ENCODE data around the gene SETD5. TPM values are rescaled to one million over a fixed set of nuclear protein-coding genes. Genes with fewer than 3 reads are reported as not detected.

Gene SETD5
- total and polyA plus RNA-seq, 2 donors (not counting 3 experiments of a cell fraction or from before 2014, with no cell fraction given) = 48.2 to 149 TPM

- ChIA-PET POLR2A (no interaction called here), CTCF (no interaction called here)
- dilution Hi-C loops (cut with MboI; ENCODE audit: extremely low pct_ligation_motif_present, low sequenced_read_pairs) = no loop called here
- Histone ChIP-seq H3K9me1 (replicated peaks; ENCODE audit: control insufficient read depth, extremely low read depth, insufficient read depth, low read length) (no peaks in the 10 kb centered on the region), H3K9me3 (replicated peaks; ENCODE audit: control insufficient read depth, insufficient read depth, low read length) (no peaks in the 10 kb centered on the region), H2AFZ (ENCODE audit: low read depth, low read length) (no peak overlapping the region), H3K27ac (ENCODE audit: insufficient read depth, low read depth, low read length) (no peak overlapping the region), H3K79me2 (ENCODE audit: control insufficient read depth, insufficient read depth, low read length) (peaks cover 2% of the 10 kb centered on the region), H3K4me3 (replicated peaks in 1 of 3; ENCODE audit: insufficient read depth in 1 of 3, low read depth in 1 of 3, low read length in 3 of 3) (no peak overlapping the region), H3K4me2 (ENCODE audit: insufficient read depth, low read length) (no peak overlapping the region), H3K36me3 (ENCODE audit: control insufficient read depth in 2 of 2, extremely low read depth in 1 of 2, insufficient read depth in 2 of 2, low read length in 2 of 2) (peaks cover 32 to 44% of the 10 kb centered on the region in 2 experiments), H4K20me1 (replicated peaks; ENCODE audit: control insufficient read depth, extremely low read depth, insufficient read depth, low read length) (no peaks in the 10 kb centered on the region), H3K9ac (replicated peaks; ENCODE audit: extremely low read depth, insufficient read depth, low read length) (no peak overlapping the region), H3K4me1 (ENCODE audit: control insufficient read depth, extremely low read depth, insufficient read depth, low read length) (no peaks in the 10 kb centered on the region), H3K27me3 (ENCODE audit: control insufficient read depth in 2 of 2, insufficient read depth in 2 of 2, low read length in 2 of 2) (no peaks in the 10 kb centered on the region)
- BruUV-seq (replicated peaks) = no TSS peak
- DNase-seq (ENCODE audit: low read depth, low spot score) (no peak), FAIRE-seq (no peak)
- intact Hi-C loops (cut with micrococcal nuclease) = no loop called here
- no peak for TF ChIP-seq FOS (IDR thresholded peaks at IDR 0.05; ENCODE audit: borderline replicate concordance, insufficient read depth, low read length)
- TF ChIP-seq POLR2AphosphoS5 (IDR thresholded peaks at IDR 0.05; ENCODE audit: insufficient read depth, low read depth, low read length) = no peak
- TF ChIP-seq GATA2 (IDR thresholded peaks at IDR 0.05; ENCODE audit: insufficient read depth, insufficient read length, low read depth, low read length) = no peak
- TF ChIP-seq POLR2A (IDR thresholded peaks at IDR 0.05; ENCODE audit: low read depth, low read length) = no peak
- no peak for TF ChIP-seq CTCF (IDR thresholded peaks at IDR 0.05; ENCODE audit: extremely low read depth in 1 of 2, insufficient read depth in 1 of 2, low read depth in 1 of 2, low read length in 2 of 2)
- no peak for TF ChIP-seq MYC (IDR thresholded peaks at IDR 0.05; ENCODE audit: low read depth, low read length)
- no peak for TF ChIP-seq MAX (IDR thresholded peaks at IDR 0.05; ENCODE audit: insufficient read depth, insufficient read length)
- TF ChIP-seq JUN (IDR thresholded peaks at IDR 0.05; ENCODE audit: borderline replicate concordance, insufficient read depth, insufficient read length, low read depth) = no peak
- no peak for TF ChIP-seq EZH2 (IDR thresholded peaks at IDR 0.05; ENCODE audit: borderline replicate concordance, low read depth, low read length, severe bottlenecking)
These were observed 79.5 kb downstream of the SETD5 start for GRCh38 chr3:9476935-9477334.

Measured in endothelial cell of umbilical vein (primary cell).